Measurements from ENCODE around the gene PPP2R3B.

DNA sequence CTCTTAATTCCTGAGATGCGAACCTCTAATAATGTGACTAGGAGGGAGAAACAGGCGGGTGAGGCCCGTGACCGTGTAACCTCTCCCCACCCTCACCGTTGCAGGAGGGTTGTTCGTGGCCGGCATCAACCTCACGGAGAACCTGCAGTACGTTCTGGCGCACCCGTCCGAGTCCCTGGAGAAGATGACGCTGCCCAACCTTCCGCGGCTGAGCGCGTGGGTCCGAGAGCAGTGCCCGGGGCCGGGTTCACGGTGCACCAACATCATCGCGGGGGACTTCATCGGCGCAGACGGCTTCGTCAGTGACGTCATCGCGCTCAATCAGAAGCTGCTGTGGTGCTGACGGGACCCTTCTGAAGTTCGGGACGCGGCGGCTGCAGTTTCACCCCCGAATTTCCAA, 87.7 kb downstream of the PPP2R3B start:
- TF ChIP-seq CTCF (IDR thresholded peaks at IDR 0.05 in 2 of 3, conservative IDR thresholded peaks at IDR 0.05 in 1 of 3; ENCODE audit: borderline replicate concordance in 1 of 3, insufficient read depth in 1 of 3, low read depth in 2 of 3, low read length in 2 of 3): no peak
- no peak for TF ChIP-seq REST (IDR thresholded peaks at IDR 0.05; ENCODE audit: low read depth)
- no peak for TF ChIP-seq SIN3A (IDR thresholded peaks at IDR 0.05; ENCODE audit: low read depth)
- TF ChIP-seq POLR2AphosphoS5 (IDR thresholded peaks at IDR 0.05; ENCODE audit: low read depth, low read length): no peak

Data from HCT116 (cell line).